ENCODE results near the gene CCDC175.

DNA sequence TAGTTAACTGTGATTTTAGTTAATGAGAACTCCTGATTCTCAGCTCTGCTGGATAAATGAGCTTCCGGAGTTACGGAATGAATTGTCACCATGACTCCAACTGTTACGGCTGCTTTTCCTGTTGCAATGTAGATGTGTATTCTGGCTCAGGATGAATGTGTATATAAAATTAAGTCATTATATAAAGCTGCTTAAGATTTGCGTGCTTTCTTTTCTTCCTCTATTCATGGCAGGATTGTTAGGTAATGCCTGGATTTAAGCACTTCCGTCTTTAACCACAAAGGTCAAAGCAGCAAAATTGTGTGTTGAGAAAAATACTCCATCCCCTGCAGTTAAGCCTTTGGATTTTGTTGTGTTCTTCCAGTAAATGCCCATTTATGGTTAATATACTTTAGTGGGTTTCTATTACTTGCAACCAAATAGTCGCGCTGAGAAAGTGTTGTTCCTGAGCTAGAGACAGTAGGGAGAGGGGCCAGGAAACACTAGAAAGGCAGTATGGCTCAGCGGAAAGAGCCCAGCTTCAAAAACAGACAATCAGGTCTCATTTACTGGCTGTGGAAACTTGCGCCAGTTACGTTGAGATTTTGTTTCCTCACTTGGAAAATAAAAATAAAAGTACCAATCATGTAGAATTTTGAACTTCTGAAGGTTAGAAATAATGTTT lies 9.4 kb upstream of the CCDC175 start:
- TF ChIP-seq, protein P1, sequence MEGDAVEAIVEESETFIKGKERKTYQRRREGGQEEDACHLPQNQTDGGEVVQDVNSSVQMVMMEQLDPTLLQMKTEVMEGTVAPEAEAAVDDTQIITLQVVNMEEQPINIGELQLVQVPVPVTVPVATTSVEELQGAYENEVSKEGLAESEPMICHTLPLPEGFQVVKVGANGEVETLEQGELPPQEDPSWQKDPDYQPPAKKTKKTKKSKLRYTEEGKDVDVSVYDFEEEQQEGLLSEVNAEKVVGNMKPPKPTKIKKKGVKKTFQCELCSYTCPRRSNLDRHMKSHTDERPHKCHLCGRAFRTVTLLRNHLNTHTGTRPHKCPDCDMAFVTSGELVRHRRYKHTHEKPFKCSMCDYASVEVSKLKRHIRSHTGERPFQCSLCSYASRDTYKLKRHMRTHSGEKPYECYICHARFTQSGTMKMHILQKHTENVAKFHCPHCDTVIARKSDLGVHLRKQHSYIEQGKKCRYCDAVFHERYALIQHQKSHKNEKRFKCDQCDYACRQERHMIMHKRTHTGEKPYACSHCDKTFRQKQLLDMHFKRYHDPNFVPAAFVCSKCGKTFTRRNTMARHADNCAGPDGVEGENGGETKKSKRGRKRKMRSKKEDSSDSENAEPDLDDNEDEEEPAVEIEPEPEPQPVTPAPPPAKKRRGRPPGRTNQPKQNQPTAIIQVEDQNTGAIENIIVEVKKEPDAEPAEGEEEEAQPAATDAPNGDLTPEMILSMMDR (conservative IDR thresholded peaks at IDR 0.05) = no peak
- TF ChIP-seq EZH2 (IDR thresholded peaks at IDR 0.05; ENCODE audit: low read depth) = no peak
